Fibroblast of skin of abdomen (primary cell): ENCODE measurements around the gene CENPQ. TPM values are rescaled to one million over a fixed set of nuclear protein-coding genes. Genes with fewer than 3 reads are reported as not detected.
"Not testable (repeated sequence)": the region's sequence is repeated elsewhere in the genome, so short reads cannot be mapped to it uniquely, and the experiment has no call there.

ENCODE experiments used
- DNase-seq: peaks from one replicate; pipeline ENCODE4 v3.0.0-alpha.2; 2013
- polyA plus RNA-seq, 2 experiments: library from polyadenylated mRNA; unstranded; fragments of 120-200 nt; gene quantifications; one replicate each; pipeline ENCODE4 v1.2.1, GENCODE V29; 2013; ENCODE audit not compliant: insufficient read length in 2 of 2

The CENPQ gene
- 5.8 TPM for polyA plus RNA-seq (2013, experiment 1 of 2; ENCODE audit: insufficient read length)
- 5.8 TPM for polyA plus RNA-seq (2013, experiment 2 of 2; ENCODE audit: insufficient read length)

GRCh38 chr6:49462927-49463611 is at the start of gene CENPQ, which contains the start of gene MMUT:
TSS of gene CENPQ (plus strand) at chr6:49463370. CDS start at chr6:49470177, 6,807 bp downstream.
TSS of gene MMUT (minus strand) at chr6:49463253. CDS start at chr6:49459466, 3,787 bp downstream.
- peak; percentile 92 for DNase-seq

GRCh38 chr6:49415358-49415757 is 47.8 kb upstream of the CENPQ start:
- peak; percentile 6 for DNase-seq

- no peak for DNase-seq
Measured at GRCh38 chr6:49416195-49416594, 47.0 kb upstream of the CENPQ start.

- peak; percentile 7 for DNase-seq
Measured at GRCh38 chr6:49423817-49424216, 39.4 kb upstream of the CENPQ start.

GRCh38 chr6:49430187-49430586 is 33.0 kb upstream of the CENPQ start:
- peak; percentile 34 for DNase-seq

GRCh38 chr6:49430866-49431265 is 32.3 kb upstream of the CENPQ start:
- no peak for DNase-seq

GRCh38 chr6:49453221-49453620 is 9.9 kb upstream of the CENPQ start:
- DNase-seq, result no peak

GRCh38 chr6:49454787-49455709 is 8.1 kb upstream of the CENPQ start:
- no peak for DNase-seq

- peak; percentile 38 for DNase-seq
Measured at GRCh38 chr6:49457771-49458170, 5.4 kb upstream of the CENPQ start.

GRCh38 chr6:49462071-49462470 is 1.1 kb upstream of the CENPQ start:
- no peak for DNase-seq

GRCh38 chr6:49462599-49462926 is 607 bp upstream of the CENPQ start:
- no peak for DNase-seq

GRCh38 chr6:49463612-49463967 is 420 bp downstream of the CENPQ start:
- no peak for DNase-seq

- DNase-seq, result no peak
Measured at GRCh38 chr6:49464691-49465090, 1.5 kb downstream of the CENPQ start.

- no peak for DNase-seq
Measured at GRCh38 chr6:49468042-49468441, 4.9 kb downstream of the CENPQ start.

GRCh38 chr6:49476564-49476963 is 13.4 kb downstream of the CENPQ start:
- DNase-seq, result not testable (repeated sequence)

GRCh38 chr6:49479308-49479970 is 16.3 kb downstream of the CENPQ start:
- DNase-seq, result no peak

- not testable (repeated sequence) for DNase-seq
Measured at GRCh38 chr6:49481846-49482245, 18.7 kb downstream of the CENPQ start.

- not testable (repeated sequence) for DNase-seq
Measured at GRCh38 chr6:49483380-49483779, 20.2 kb downstream of the CENPQ start.

- no peak for DNase-seq
Measured at GRCh38 chr6:49490633-49491032, 27.5 kb downstream of the CENPQ start.

- no peak for DNase-seq
Measured at GRCh38 chr6:49497304-49497703, 34.1 kb downstream of the CENPQ start.

- no peak for DNase-seq
Measured at GRCh38 chr6:49499126-49499525, 36.0 kb downstream of the CENPQ start.

GRCh38 chr6:49499623-49500022 is 36.5 kb downstream of the CENPQ start, which contains the start of gene GLYATL3:
TSS of gene GLYATL3 (plus strand) at chr6:49499923. CDS start at chr6:49511991, 12,068 bp downstream.
- DNase-seq, result no peak

GRCh38 chr6:49504666-49505065 is 41.5 kb downstream of the CENPQ start:
- no peak for DNase-seq
